Mesenteric fat pad (tissue), 1 donor: ENCODE data around the gene VDR. TPM values are rescaled to one million over a fixed set of nuclear protein-coding genes. Genes with fewer than 3 reads are reported as not detected.

Experiments
- DNase-seq: peaks from one replicate; pipeline ENCODE4 v3.0.0-alpha.2; 2020; ENCODE audit warnings: low spot score
- total RNA-seq: library from RNA; stranded (reverse); fragmentation: NEBNext Ultra II Directional; extraction: Animal tissue kit (Norgen Biotek cat#: 25700); gene quantifications from one replicate; pipeline ENCODE4 v1.2.1, GENCODE V29; 2021
- donor health status: DM: yes; HTN: yes; CAD: no.

Gene VDR
- total RNA-seq, 1 donor from 2014 or later: 9.8 TPM

DNA sequence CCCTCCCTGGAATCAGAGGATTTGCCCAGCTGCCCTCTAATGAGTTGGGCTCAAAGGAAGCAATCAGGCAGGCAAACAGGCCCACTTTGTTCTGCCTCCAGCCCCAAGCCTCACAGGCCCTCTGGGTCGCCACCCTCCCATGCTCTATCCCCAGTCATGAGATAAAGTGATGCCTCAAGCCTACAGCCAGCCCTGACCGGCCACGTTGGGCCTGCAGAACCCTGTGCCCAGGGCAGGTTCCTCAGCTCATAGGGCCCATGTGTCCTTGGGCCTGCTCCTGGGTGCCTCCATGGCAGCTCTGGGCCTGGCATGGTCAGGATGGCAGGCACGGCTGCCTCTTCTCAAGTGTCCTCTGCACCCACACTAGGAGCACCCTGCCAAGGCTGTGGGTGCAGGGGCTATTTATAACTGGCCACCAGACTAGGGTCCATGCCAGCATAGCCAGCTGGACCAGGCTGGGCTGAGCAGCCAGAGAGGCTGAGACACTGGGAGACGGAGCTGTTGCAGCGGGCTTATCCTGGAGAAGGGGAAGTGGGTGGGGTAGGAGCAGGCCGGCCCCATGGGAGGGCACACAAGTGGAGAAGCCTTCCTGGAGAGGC is 105.3 kb downstream of the VDR start:
- DNase-seq: no peak

DNA sequence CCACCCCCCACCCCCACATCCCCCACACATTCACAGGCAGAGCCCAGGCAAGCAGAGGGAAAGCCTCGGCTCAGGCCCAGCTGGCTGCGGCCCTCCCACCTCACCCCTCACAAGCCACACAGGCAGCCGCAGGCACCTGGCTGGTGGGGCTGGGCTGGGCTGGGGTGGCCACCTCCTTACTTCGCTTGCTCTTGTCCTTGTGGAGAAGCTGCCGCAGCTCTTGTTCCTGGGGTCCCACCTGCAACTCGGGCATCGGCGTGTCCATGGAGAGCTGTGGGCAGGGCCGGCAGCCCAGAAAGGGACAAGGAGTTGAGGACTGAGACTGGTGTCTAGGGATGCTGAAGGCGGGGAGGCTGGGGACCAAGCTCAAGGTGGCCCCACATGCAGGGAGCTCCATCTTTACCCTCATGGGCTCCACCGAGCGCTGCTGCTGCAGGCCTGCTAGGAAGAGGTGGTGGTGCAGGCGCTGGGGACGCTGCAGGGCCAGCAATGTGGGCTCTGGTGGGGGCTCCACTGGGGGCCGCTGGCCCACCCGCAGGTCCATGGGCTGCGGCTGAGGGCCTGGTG is 106.3 kb downstream of the VDR start:
- DNase-seq: no peak

GRCh38 chr12:47797441-47797840 is 107.4 kb downstream of the VDR start:
- no peak for DNase-seq

- no peak for DNase-seq
Measured at GRCh38 chr12:47795814-47796411, 108.9 kb downstream of the VDR start.

GRCh38 chr12:47795121-47795813 is 109.5 kb downstream of the VDR start:
- DNase-seq: no peak

- no peak for DNase-seq
Measured at GRCh38 chr12:47794679-47795078, 110.1 kb downstream of the VDR start.

- DNase-seq: no peak
Measured at GRCh38 chr12:47793015-47793681, 111.6 kb downstream of the VDR start.

DNA sequence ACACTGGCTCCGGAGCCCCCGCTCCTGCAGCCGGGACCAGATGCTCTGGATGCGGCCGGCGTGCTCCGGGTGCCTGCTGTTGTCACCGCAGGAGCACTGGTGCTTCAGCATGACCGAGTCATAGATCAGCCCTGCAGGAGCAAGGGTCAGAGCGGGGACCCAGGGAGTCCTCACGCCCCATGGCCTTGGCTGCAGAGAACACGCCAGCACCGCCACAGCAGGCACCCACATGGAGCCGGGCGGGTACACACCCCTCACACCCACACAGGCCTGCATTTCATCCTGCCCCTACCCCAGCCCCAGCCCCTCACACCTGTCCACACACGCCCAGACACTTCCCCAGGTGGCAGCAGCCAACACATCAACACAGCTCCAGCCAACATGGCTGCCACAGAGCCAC is 112.9 kb downstream of the VDR start:
- DNase-seq: no peak

Other genes starting within 250 kb of the VDR start
- gene RPAP3, start 199.0 kb downstream of the VDR start, total RNA-seq: 17.6 TPM
- 1.4 TPM for gene ENDOU, start 179.5 kb downstream of the VDR start, total RNA-seq
- 79.4 TPM for gene RAPGEF3, start 146.1 kb downstream of the VDR start, total RNA-seq
- gene SLC48A1, start 131.8 kb downstream of the VDR start, total RNA-seq: 40.3 TPM
- 105 TPM for gene HDAC7, start 85.1 kb downstream of the VDR start, total RNA-seq
- 34.5 TPM for gene TMEM106C, start 58.6 kb upstream of the VDR start, total RNA-seq
- not detected for gene COL2A1, start 99.5 kb upstream of the VDR start, total RNA-seq
- gene SENP1, start 201.1 kb upstream of the VDR start, total RNA-seq: 14.5 TPM
- 27.5 TPM for gene PFKM, start 214.4 kb upstream of the VDR start, total RNA-seq